ENCODE data around the gene MMP2. TPM values are rescaled to one million over a fixed set of nuclear protein-coding genes. Genes with fewer than 3 reads are reported as not detected.

MMP2 gene
- total and polyA plus RNA-seq, 2 experiments from 2014 or later: 25.6 to 43.8 TPM

GRCh38 chr16:55496509-55497145 is 17.6 kb downstream of the MMP2 start:
- H3K9me3 Mint-ChIP-seq: no peaks in the 10 kb centered on the region
- H3K9me2 ChIP-seq (ENCODE audit: insufficient read depth): no peaks in the 10 kb centered on the region
- DNase-seq (ENCODE audit: low spot score): no peak

GRCh38 chr16:55497558-55497957 is 18.6 kb downstream of the MMP2 start:
- no peak overlapping the region for H3K4me3 ChIP-seq
- no peaks in the 10 kb centered on the region for H3K79me2 ChIP-seq (replicated peaks; ENCODE audit: insufficient read depth)
- H3K9me2 ChIP-seq (ENCODE audit: insufficient read depth): no peaks in the 10 kb centered on the region
- H2AFZ ChIP-seq: no peak overlapping the region
- no peak overlapping the region for H3K27ac ChIP-seq (ENCODE audit: low read depth)
- peaks cover 14% of the 10 kb centered on the region for H3K36me3 Mint-ChIP-seq (ENCODE audit: low read depth)
- peaks cover 13% of the 10 kb centered on the region for H3K4me1 ChIP-seq (ENCODE audit: insufficient read depth)
- H3K27me3 ChIP-seq (ENCODE audit: insufficient read depth): no peaks in the 10 kb centered on the region
- H3K27ac Mint-ChIP-seq: no peak overlapping the region
- no peaks in the 10 kb centered on the region; the same call in none of the 2 replicates for H4K20me1 ChIP-seq (replicated peaks; ENCODE audit: insufficient read depth)
- DNase-seq (ENCODE audit: low spot score) (no peak), ATAC-seq (no peak)
- no peaks in the 10 kb centered on the region for H3K36me3 ChIP-seq (ENCODE audit: insufficient read depth)
- no peaks in the 10 kb centered on the region for H3K9me3 Mint-ChIP-seq
- peaks cover 18% of the 10 kb centered on the region; the same call in 2 of the 3 replicates for H3K4me1 Mint-ChIP-seq
- H3K27me3 Mint-ChIP-seq (ENCODE audit: insufficient read depth, low read depth, poor library complexity): peaks cover 5% of the 10 kb centered on the region
- no peak overlapping the region for H3K4me3 Mint-ChIP-seq
- no peak overlapping the region for H3K4me2 ChIP-seq
- H3F3A ChIP-seq (replicated peaks; ENCODE audit: low read depth): no peaks in the 10 kb centered on the region
- no peak for TF ChIP-seq REST (IDR thresholded peaks at IDR 0.05; ENCODE audit: unreplicated experiment)
- TF ChIP-seq EZH2phosphoT487 (IDR thresholded peaks at IDR 0.05; ENCODE audit: unreplicated experiment): no peak
- no peak for TF ChIP-seq CTCF (conservative IDR thresholded peaks at IDR 0.05; ENCODE audit: low read depth in 2 of 2)
- no peak for TF ChIP-seq EZH2 (IDR thresholded peaks at IDR 0.05; ENCODE audit: low read depth, unreplicated experiment)
- no peak for TF ChIP-seq JUNB (IDR thresholded peaks at IDR 0.05; ENCODE audit: unreplicated experiment)
- no peak for TF ChIP-seq NANOG (IDR thresholded peaks at IDR 0.05; ENCODE audit: borderline replicate concordance)
- no peak for TF ChIP-seq ZNF462 (CRISPR knock-in tag; IDR thresholded peaks at IDR 0.05)
- no peak for TF ChIP-seq ZNF331 (CRISPR knock-in tag; IDR thresholded peaks at IDR 0.05; ENCODE audit: low read depth)
- no peak for TF ChIP-seq CREB1 (CRISPR knock-in tag; IDR thresholded peaks at IDR 0.05; ENCODE audit: low read depth)

More at GRCh38 chr16:55496509-55497145, 17.6 kb downstream of the MMP2 start:
- Mint-ChIP-seq H3K36me3 (ENCODE audit: low read depth) (peaks cover 14% of the 10 kb centered on the region), H3K27me3 (ENCODE audit: insufficient read depth, low read depth, poor library complexity) (peaks cover 5% of the 10 kb centered on the region), H3K27ac (no peak overlapping the region), H3K4me1 (peaks cover 18% of the 10 kb centered on the region; the same call in 2 of the 3 replicates), H3K4me3 (no peak overlapping the region)
- no peaks in the 10 kb centered on the region for H3K79me2 ChIP-seq (replicated peaks; ENCODE audit: insufficient read depth)
- H4K20me1 ChIP-seq (replicated peaks; ENCODE audit: insufficient read depth): no peaks in the 10 kb centered on the region; the same call in none of the 2 replicates
- no peak for ATAC-seq
- no peaks in the 10 kb centered on the region for H3K27me3 ChIP-seq (ENCODE audit: insufficient read depth)
- peaks cover 8% of the 10 kb centered on the region for H3K4me1 ChIP-seq (ENCODE audit: insufficient read depth)
- H3K4me2 ChIP-seq: no peak overlapping the region
- H3F3A ChIP-seq (replicated peaks; ENCODE audit: low read depth): no peaks in the 10 kb centered on the region
- H3K27ac ChIP-seq (ENCODE audit: low read depth): no peak overlapping the region; the same call in 1 of the 2 replicates
- no peak overlapping the region for H3K4me3 ChIP-seq
- no peak overlapping the region for H2AFZ ChIP-seq
- TF ChIP-seq ZNF331 (CRISPR knock-in tag; IDR thresholded peaks at IDR 0.05; ENCODE audit: low read depth) (no peak), STAT1 (IDR thresholded peaks at IDR 0.05; ENCODE audit: unreplicated experiment) (no peak), ZNF114 (CRISPR knock-in tag; IDR thresholded peaks at IDR 0.05) (no peak)
- H3K36me3 ChIP-seq (ENCODE audit: insufficient read depth): no peaks in the 10 kb centered on the region

Data from GM23338 (cell line).